Ectodermal cell (in vitro differentiated cells): ENCODE data around the gene DIAPH2.

ENCODE experiments used
- H3K27ac ChIP-seq: 2 replicates; pipeline ENCODE4 v1.7.0; 2013; ENCODE audit warnings: mild to moderate bottlenecking, low read depth, low read length; ENCODE audit not compliant: insufficient read depth, poor library complexity, severe bottlenecking
- H3K27me3 ChIP-seq: 2 replicates; pipeline ENCODE4 v1.7.0; 2013; ENCODE audit warnings: mild to moderate bottlenecking, low read length; ENCODE audit not compliant: insufficient read depth, control insufficient read depth, poor library complexity, severe bottlenecking
- H3K36me3 ChIP-seq: one replicate; pipeline ENCODE4 v1.7.0; 2013; ENCODE audit warnings: low read length; ENCODE audit not compliant: control insufficient read depth, insufficient read depth
- H3K4me1 ChIP-seq: one replicate; pipeline ENCODE4 v1.7.0; 2013; ENCODE audit warnings: low read length; ENCODE audit not compliant: control insufficient read depth, insufficient read depth
- H3K4me3 ChIP-seq: 2 replicates; pipeline ENCODE4 v1.7.0; 2013; ENCODE audit warnings: low read depth, low read length, control low read depth; ENCODE audit not compliant: insufficient read depth
- H3K9me3 ChIP-seq: 2 replicates; pipeline ENCODE4 v1.7.0; 2013; ENCODE audit warnings: mild to moderate bottlenecking, low read length, moderate library complexity; ENCODE audit not compliant: control insufficient read depth
- WGBS, 2 experiments: methylation state at CpG; one replicate each; pipeline ENCODE4 v1.1.7; 2013; ENCODE audit warnings: missing lambda C conversion rate in 2 of 2; 5-methylcytosine and 5-hydroxymethylcytosine counted together

Gene DIAPH2

GRCh38 chrX:97446298-97446882, 761.7 kb downstream of the DIAPH2 start:
- Histone ChIP-seq H3K9me3 (no peaks in the 10 kb centered on the region), H3K36me3 (no peaks in the 10 kb centered on the region), H3K27ac (no peak overlapping the region), H3K4me1 (no peaks in the 10 kb centered on the region), H3K4me3 (no peak overlapping the region), H3K27me3 (no peaks in the 10 kb centered on the region)
- 100% methylated on average over 1 of the region's 1 CpG; no CpG with 5 or more reads in 1 of the 2 experiments for WGBS, 2 experiments

GRCh38 chrX:97447306-97447705, 762.7 kb downstream of the DIAPH2 start:
- Histone ChIP-seq H3K36me3 (no peaks in the 10 kb centered on the region), H3K4me3 (no peak overlapping the region), H3K9me3 (no peaks in the 10 kb centered on the region), H3K27ac (no peak overlapping the region), H3K27me3 (no peaks in the 10 kb centered on the region), H3K4me1 (no peaks in the 10 kb centered on the region)
- 37 to 51% methylated on average over 2 to 4 of the region's 5 CpGs for WGBS, 2 experiments

- Histone ChIP-seq H3K27ac (no peak overlapping the region), H3K4me3 (no peak overlapping the region), H3K9me3 (no peaks in the 10 kb centered on the region), H3K27me3 (no peaks in the 10 kb centered on the region), H3K4me1 (no peaks in the 10 kb centered on the region), H3K36me3 (no peaks in the 10 kb centered on the region)
These were observed 767.6 kb downstream of the DIAPH2 start for GRCh38 chrX:97452283-97452682.

- WGBS, 2 experiments: 100% methylated on average over 1 of the region's 1 CpG
- Histone ChIP-seq H3K9me3 (no peaks in the 10 kb centered on the region), H3K4me1 (no peaks in the 10 kb centered on the region), H3K27me3 (no peaks in the 10 kb centered on the region), H3K27ac (no peak overlapping the region), H3K36me3 (no peaks in the 10 kb centered on the region), H3K4me3 (no peak overlapping the region)
These were observed 777.1 kb downstream of the DIAPH2 start for GRCh38 chrX:97461763-97462162.

- 90 to 97% methylated on average over 4 to 5 of the region's 6 CpGs for whole genome bisulfite sequencing, 2 experiments
- Histone ChIP-seq H3K27ac (no peak overlapping the region), H3K4me3 (no peak overlapping the region), H3K4me1 (no peaks in the 10 kb centered on the region), H3K36me3 (no peaks in the 10 kb centered on the region), H3K9me3 (no peaks in the 10 kb centered on the region), H3K27me3 (no peaks in the 10 kb centered on the region)
These were observed 786.4 kb downstream of the DIAPH2 start for GRCh38 chrX:97471071-97471470.

GRCh38 chrX:97474933-97475332, 790.3 kb downstream of the DIAPH2 start:
- no peaks in the 10 kb centered on the region for H3K27me3 ChIP-seq
- no peaks in the 10 kb centered on the region for H3K36me3 ChIP-seq
- no peak overlapping the region for H3K4me3 ChIP-seq
- no CpG with 5 or more reads among the region's 3 CpGs for WGBS, 2 experiments
- no peaks in the 10 kb centered on the region for H3K4me1 ChIP-seq
- no peak overlapping the region for H3K27ac ChIP-seq
- no peaks in the 10 kb centered on the region for H3K9me3 ChIP-seq

- no peaks in the 10 kb centered on the region for H3K27me3 ChIP-seq
- H3K4me1 ChIP-seq: no peaks in the 10 kb centered on the region
- H3K27ac ChIP-seq: no peak overlapping the region
- H3K9me3 ChIP-seq: no peaks in the 10 kb centered on the region
- 94 to 97% methylated on average over 2 to 3 of the region's 3 CpGs for WGBS, 2 experiments
- H3K4me3 ChIP-seq: no peak overlapping the region
- no peaks in the 10 kb centered on the region for H3K36me3 ChIP-seq
These were observed 794.7 kb downstream of the DIAPH2 start for GRCh38 chrX:97479106-97479890.

GRCh38 chrX:97481228-97481627, 796.6 kb downstream of the DIAPH2 start:
- Histone ChIP-seq H3K27ac (no peak overlapping the region), H3K9me3 (no peaks in the 10 kb centered on the region), H3K27me3 (no peaks in the 10 kb centered on the region), H3K4me3 (no peak overlapping the region), H3K4me1 (no peaks in the 10 kb centered on the region), H3K36me3 (no peaks in the 10 kb centered on the region)
- 87 to 91% methylated on average over 1 to 2 of the region's 2 CpGs for WGBS, 2 experiments

GRCh38 chrX:97482666-97483300, 798.1 kb downstream of the DIAPH2 start:
- H3K27ac ChIP-seq: no peak overlapping the region
- H3K4me3 ChIP-seq: no peak overlapping the region
- H3K27me3 ChIP-seq: no peaks in the 10 kb centered on the region
- H3K36me3 ChIP-seq: no peaks in the 10 kb centered on the region
- H3K4me1 ChIP-seq: no peaks in the 10 kb centered on the region
- WGBS, 2 experiments: 100% methylated on average over 1 of the region's 1 CpG; no CpG with 5 or more reads in 1 of the 2 experiments
- no peaks in the 10 kb centered on the region for H3K9me3 ChIP-seq

- Histone ChIP-seq H3K27me3 (no peaks in the 10 kb centered on the region), H3K36me3 (no peaks in the 10 kb centered on the region), H3K4me3 (no peak overlapping the region), H3K9me3 (no peaks in the 10 kb centered on the region), H3K4me1 (no peaks in the 10 kb centered on the region), H3K27ac (no peak overlapping the region)
- 94 to 100% methylated on average over 2 of the region's 2 CpGs for WGBS, 2 experiments
These were observed 806.0 kb downstream of the DIAPH2 start for GRCh38 chrX:97490656-97491055.
